Activated CD8-positive, alpha-beta memory T cell treated with anti-CD3 and anti-CD28 coated beads, Interleukin-2, amount 50 U/mL, for 1 hour (primary cell): ENCODE results near the gene PKP4.

ENCODE experiments used
- DNase-seq: peaks from one replicate; pipeline ENCODE4 v3.0.0-alpha.2; 2020; ENCODE audit errors: extremely low read depth

PKP4 gene

DNA sequence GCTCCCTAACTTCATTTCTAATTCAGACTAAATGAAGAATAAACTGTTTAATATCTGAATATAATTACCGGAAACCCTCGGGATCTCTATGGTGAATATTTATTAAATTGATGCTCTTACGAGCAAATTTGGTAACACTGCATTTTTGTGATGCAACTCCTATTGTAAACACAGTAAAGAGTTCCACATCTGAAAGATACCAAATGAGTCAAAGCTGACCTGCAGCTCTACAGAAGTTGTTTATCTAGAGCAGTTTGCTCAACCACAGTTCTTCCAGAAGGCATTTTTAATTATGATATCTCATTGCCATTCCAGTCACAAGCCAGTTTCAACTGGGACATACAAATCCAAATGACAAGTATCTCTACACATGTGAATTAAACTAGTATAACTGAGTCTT, 129.7 kb downstream of the PKP4 start:
- DNase-seq = no peak

DNA sequence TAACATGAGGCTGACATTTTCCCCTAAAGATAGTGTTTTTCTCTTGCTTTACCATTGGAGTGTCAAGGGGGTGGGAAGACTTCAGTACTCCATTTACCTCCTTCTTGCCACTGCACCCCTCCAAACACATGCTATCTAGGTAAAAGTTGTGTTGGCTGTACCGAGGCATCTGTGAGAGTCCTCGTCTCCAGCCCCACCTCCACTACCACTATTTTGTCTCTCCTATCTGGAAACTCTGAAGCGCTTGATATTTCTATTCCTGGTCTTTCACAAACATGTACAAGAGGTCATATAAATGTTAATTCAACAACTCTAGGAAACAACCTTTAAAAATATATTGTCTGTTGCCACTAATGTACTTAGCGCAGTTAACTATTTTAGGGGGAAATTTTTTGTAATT, 132.6 kb downstream of the PKP4 start:
- DNase-seq = no peak

DNA sequence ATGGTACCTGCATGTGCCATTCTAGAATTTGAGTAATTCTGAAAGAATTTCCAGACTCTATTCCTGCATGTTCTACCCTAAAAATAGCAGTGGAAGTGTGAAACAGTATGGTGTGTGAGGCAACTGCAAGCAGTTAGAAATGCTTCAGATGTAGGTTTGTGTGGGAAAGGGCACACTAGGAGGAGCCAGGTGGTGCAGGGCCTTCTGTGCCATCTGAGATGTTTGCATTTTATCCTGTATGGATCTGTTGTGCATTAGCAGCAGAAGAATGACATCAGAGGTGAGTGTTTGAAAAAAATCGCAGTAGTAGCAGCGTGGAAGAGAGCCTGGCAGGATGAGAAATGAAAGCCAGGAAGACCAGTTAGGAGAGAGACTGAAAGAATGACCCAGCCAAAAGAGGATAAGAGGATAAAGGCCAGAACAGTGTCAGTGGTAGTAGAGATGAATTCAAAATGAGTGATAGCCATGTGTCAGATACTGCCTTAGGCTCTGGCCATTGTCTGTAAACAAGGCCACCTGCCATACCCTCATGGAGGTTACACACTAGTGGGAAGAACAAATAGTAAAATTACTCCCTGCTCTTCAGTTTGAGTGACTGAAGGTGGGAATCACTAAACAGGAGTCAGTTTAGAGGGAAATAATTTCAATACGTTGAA, 142.2 kb downstream of the PKP4 start:
- DNase-seq = no peak

DNA sequence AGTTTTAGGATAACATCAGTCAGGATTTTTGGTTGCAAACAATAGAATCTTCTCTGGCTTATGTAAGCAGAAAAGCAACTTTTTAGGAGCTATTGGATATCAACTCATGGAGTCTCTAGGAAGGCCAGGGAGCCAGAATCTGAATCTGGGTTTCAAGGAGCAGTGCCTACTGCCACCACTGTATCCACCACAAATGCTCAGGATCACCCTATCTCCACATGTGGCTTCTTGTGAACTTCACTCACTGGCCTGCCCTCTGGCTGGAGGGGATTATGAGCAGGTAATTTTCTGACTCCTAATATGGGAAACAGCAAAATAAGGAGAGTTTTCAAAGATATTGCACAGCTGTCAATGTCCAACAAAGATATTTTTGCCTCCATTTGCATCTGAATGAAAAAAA, 142.9 kb downstream of the PKP4 start:
- no peak for DNase-seq

DNA sequence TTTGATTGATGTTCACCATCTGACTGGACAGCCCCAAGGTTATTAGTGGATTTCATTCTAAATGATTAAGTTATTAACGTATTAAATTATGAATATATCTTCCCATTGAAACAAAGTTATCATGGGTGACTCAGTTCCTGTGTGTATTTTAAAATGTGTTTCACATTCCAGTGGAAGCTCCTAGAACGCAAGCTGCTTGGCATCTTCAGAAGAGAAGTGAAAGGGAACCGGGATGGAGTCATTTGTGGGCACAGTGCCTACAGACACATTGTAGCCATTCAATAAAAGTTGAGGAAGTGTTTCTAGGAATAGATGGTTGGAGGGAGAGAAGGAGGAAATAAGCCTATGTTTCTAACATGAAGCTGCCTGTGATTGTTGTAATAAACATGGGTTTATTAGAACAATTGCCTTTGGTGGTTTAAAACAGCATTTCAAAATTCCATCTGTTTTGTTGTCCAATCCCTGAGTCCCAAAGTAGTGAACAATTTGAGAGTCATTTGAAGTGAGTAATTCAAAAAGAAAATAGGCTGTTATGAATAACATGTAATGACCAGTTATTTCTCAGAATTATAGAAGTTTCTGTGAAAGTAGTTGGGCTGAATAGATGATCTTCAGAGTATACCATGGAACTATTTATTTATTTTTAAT, 143.5 kb downstream of the PKP4 start:
- no peak for DNase-seq

DNA sequence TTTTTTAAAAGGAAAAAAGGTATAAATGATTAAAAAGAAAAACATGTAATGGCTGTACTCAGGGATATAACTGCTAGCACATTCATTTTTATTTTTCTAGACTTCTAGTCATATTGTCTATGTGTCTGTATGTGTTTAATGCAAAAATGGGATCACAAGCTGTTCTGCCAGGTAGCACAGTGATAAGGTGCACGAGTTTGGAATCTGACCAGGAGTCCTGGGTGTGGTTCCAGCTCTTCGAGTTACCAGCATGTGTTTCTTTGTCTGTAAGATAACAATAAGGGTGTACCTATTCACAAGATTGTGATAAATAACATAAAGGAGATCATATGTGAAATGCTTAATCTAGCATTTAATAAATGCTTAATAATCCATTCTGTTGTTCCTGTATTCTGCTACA, 145.3 kb downstream of the PKP4 start:
- no peak for DNase-seq

DNA sequence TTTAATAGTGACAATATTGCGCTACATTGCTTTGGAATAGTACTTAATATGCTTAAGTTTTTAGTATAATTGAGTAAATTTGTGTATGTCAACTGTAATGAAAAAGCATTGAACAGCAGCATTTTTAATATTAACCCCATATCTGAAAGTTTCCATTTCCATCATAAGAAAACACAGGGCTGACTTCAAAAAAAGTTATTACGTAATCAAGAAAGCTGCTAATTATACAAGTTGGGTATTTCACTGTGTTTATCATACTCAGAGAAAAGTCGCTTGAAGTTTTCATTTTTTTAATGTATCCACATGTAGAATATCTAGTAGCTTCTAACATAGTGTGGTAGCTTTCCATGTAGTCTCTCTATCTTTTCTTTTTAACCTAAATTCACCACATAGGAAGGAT, 146.5 kb downstream of the PKP4 start:
- no peak for DNase-seq

DNA sequence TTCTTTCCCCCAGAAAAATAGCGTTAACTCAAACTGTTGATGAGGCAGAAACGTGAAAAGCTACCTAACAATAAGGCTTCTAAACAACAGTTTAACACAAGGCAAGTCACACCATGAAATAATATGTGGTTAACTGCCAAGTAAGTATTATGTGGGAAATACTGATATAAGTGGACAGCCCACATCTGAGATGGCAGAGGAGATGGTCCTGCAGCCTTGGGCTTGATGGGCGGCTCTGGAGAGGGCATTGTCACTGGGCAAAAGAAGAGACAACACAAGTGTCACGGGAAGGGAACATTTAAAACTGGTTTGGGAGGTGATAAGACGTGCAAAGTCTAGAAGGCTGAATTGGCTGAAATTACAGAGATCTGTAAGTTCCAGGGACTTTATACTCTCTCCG, 147.2 kb downstream of the PKP4 start:
- DNase-seq = no peak

DNA sequence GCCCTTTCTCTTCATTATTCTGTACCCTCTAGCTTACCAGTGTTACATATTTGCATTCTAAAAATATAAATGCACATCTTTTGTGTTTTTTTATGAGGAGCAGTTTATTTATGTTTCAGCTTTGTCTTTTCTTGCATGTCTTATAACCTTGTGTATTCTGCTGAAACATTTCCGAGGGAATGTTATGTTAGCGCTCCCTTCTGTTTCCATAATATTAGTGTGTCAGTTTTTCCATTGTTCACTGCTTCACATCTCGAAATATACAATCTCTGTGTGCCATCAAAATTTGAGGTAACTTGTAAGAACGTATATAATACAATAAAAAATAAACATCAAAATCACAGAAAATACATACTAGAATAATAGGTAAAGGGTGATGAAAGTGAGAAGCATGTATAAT, 153.3 kb downstream of the PKP4 start:
- no peak for DNase-seq

DNA sequence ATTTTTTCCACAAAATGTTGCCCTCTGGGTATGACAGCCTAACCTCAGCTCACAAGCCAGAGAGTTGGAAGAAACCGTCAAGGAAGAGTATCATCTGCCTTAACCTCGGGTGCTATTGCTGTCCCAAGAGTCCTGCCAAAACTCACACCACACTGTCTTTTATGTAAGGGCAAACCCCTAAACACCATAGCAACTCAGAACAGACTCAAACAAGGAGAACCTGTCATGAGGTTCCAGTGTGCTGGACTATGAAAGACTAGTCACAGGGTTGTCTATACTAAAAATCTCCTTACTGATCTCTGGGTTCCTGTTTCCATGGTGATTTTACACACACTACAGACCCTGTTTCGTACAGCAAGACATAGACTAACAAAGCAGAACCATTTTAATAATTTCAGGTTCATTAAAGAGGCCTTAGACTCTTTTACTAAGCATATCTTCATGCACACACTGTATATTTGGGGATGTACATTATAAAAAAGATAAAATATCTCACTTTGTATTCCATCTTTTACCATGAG, 159.8 kb downstream of the PKP4 start:
- no peak for DNase-seq

DNA sequence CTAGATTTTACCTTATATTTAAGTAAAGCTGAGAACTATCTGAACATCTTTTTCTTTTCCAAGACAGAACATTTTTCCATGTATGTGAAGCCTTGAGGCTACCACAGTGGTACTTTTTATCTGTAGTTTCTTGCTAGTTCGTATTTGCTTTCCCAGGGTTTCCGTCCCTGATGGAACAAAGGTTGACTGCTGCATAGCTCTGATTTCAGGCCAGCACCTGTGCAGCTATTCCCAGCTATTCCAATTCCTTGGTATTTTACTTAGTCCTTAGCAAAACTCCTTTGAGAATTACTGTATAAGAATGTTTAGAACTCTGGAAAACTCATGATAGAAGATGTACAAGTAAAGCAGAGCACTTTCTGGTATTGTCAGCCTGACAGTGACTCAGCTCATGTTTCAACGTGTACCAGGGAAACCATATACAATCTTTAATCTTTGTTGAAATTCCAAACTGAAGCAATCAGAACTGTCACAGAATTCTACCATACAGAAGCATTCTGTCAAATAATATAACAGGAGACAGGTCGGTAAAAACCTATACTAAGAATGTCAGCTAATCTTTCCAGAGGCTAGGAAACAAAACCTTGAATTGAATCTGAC, 162.2 kb downstream of the PKP4 start:
- no peak for DNase-seq

DNA sequence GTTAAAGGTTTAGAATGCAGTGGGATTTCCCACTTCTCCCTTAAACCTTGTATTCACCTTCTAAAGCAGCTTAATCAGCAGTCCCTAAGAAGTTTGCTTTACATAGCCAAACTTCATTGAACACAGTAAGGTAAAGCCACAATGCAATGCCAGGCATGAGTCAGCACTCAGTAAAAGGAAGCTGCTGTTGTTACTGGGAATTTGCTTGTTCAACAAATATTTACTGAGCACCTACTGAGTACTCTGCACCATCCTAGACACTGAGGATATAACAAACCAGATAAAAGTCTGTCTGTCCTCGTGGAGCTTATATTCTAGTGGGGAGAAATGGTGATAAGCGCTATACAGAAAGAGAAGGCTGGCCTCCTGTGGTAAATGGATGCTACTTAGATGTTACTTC, 162.7 kb downstream of the PKP4 start:
- DNase-seq = no peak

DNA sequence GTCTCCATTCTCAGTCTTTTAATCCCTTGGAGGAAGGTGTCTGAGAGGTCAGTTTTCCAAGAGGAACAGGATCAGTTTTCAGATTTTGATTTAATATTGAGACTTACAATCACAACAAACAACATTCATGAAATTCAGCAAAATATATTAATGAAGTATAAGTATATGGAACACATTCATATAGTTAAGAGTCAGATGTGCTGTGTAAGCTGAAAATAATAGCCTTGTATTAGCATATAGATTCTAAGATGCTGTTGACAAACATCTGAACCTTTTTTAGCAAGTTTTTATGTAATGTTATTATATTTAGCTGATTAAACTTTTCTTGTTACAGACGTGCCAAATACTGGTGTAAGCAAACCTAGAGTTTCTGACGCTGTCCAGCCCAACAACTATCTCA, 163.9 kb downstream of the PKP4 start:
- DNase-seq = no peak

DNA sequence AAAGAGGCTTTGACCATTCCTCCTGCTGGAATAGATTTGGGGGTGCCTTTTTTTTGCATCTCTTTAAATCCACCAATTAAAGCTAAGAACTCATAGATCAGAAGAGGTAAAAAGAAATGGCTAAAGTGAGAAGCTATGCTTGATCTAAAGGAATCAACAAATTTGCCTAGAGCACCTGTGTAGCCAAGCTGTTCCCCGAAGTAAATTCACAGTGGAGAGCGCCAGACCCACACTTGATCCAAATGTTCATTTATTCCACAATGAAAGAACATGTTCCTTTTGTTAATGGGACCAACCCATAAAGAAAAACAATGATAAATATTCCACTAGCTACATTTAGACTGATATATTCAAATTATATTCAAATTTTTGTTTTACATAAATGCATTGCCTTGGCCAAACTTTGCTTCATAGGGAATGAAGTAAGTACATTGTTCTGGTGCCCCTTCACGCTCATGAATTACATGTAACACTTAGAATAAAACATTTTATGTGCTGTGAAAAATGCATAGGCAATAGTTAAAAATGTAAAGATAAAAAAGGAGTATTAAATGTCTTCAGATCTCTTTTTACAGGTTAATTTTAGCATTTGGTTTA, 167.4 kb downstream of the PKP4 start:
- no peak for DNase-seq

DNA sequence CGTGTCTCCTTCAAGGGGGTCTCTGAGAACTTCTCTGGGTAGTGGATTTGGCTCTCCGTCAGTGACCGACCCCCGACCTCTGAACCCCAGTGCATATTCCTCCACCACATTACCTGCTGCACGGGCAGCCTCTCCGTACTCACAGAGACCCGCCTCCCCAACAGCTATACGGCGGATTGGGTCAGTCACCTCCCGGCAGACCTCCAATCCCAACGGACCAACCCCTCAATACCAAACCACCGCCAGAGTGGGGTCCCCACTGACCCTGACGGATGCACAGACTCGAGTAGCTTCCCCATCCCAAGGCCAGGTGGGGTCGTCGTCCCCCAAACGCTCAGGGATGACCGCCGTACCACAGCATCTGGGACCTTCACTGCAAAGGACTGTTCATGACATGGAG, 168.2 kb downstream of the PKP4 start:
- DNase-seq = no peak

DNA sequence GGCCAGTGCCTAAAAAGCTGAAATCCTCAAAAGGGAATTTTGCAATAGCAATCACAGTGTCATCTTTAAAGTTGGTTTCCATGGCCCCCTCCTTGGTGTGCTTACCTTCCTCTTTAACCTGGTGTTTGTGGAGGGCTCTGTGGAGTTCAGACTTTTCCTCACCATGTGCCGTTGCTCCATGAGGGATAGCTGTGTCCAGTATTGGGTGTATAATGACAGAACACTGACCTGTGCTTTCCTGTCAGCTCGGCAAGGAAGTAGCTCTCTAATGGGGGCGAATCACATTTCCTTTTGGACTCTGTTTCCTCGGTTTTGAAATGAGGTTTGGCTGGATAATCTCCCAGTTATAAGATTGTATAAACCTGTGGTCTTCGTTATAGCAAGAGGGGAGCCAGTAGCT, 172.4 kb downstream of the PKP4 start:
- no peak for DNase-seq

DNA sequence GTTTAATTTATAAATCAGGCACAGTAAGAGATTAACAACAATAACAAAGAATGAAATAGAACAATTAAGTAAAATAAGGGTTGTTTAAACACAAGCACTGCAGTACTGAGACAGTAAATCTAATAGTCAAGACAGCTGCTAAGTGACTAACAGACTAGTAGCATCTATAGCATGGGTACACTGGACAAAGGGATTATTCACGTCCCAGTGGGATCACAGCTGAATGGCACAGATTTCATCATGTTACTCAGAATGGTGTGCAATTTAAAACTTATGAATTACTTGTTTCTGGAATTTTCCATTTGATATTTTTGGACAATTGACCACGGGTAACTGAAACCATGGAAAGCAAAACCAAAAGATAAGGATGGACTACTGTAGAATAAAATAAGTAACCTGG, 176.5 kb downstream of the PKP4 start:
- no peak for DNase-seq

DNA sequence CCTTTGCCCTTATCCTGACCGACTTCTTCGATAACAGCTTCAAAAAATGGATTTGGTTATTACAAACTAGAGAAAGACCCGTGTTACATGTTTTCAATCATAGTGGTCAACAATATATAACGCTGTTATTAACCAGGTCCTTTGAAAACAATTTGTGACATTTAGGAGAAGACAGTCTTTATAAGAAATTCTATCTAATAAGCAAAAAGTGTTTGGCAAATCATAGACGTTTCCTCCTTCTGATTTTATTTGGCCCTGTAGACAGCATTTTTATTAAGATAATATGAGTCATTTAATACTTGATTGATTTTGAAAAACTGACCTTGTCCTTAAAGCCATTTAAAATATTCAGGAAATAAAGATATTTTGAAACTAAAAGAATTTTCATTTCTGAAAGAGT, 177.9 kb downstream of the PKP4 start:
- no peak for DNase-seq

DNA sequence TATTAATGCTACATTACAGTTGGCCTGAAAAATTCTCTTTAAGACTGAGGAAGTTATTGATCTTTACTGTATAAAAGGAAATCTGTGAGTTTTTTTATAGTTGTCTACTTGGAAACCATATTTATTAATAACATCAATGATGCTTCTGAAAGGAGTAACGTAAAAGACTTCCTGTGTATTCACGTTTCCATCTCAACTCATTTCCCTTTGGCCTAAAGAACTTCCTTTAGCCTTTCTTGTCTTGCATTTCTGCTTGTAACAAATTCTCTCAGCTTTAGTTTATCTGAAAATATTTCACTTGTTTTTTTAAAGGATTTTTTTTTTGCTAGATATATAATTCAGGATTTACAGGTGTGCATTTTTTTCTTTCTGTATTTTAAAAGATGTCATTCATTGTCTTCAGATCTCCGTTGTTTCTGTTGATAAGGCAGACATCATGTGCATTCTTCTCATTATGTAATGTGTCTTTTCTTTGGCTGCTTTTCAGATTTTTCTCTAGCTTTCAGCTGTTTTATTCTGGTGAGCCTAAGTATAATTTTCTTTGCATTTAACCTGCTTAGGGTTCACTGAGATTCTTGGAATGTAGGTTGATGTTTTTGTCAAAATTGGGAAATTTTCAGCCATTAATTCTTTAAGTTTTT, 179.3 kb downstream of the PKP4 start:
- DNase-seq = no peak

DNA sequence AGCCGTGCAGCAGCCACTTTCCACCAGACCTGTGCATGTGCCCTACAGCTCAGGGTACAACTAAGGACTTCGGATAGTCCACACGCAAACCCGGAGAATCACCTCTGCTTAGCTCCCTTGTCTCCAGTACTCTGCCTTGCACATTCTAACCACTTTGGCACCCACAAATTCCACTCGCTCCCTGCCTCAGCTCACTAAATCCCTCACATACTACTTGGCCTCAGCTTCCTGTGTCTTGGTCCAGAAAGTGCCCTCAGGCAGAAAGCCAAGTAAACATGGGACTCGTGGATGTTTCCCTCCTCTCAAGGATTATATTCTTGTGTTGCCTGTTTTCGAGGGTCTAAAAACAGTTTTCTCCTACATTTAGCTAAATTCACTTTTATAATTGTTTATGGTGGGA, 180.6 kb downstream of the PKP4 start:
- DNase-seq = no peak

DNA sequence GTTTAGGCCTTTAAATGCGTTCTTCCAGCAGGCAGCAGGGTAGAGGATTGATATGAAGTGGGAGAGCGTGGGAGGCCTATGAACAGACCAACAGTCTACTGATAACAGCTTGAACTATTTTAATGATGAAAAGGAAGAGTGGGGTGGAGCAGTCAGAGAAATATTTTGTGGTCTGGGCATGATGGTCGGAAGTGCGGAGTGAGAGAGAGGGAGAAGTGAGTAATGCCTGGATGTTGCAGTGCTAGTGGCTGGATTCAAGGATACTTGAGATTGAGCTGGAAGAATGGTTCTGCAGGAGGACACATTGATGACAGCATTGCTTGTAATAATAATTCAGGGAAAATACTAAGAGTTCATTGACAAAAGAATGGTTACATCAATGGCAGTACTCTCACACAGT, 187.4 kb downstream of the PKP4 start:
- DNase-seq = no peak

DNA sequence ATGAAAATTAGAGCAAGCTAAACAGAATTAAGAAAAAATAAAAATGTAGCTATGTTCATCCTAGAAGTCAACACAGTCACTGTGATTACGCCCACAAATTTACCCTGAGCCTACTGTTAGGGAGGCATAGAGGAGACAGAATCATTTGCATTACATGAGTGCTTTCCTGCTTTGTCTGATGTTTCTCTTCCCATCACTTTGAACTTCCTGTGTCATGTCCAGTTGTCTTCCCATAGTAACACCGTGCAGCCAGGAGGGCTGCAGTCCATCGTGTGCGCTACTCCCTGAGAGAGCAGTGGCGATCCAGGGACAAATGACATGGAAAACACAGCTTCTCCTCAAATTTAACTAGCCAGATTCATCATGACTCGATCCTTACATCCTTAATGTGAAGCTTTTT, 188.5 kb downstream of the PKP4 start:
- DNase-seq = no peak
